Esophagus squamous epithelium (tissue), 4 donors: ENCODE results near the gene OBSL1.

Source experiments
- CTCF ChIP-seq, 6 experiments: fragments of 450-650 bp in 4 of 6; fragments of 200-600 bp in 2 of 6; sonication (generic) in 2 of 6; IDR thresholded peaks; one replicate each; pipeline ENCODE4 v1.5.1; 2016 to 2019; ENCODE audit warnings: antibody characterized with exemption in 6 of 6, mild to moderate bottlenecking in 4 of 6, moderate library complexity in 4 of 6
- POLR2A ChIP-seq, 4 donors: fragments of 450-650 bp; IDR thresholded peaks; one replicate each; pipeline ENCODE4 v1.6.1; 2017; ENCODE audit warnings: antibody characterized with exemption in 4 of 4, mild to moderate bottlenecking in 4 of 4, moderate library complexity in 3 of 4

- no peak for TF ChIP-seq POLR2A (IDR thresholded peaks at IDR 0.05)
- TF ChIP-seq CTCF (IDR thresholded peaks at IDR 0.05) = peak; percentile 21 to 85 (median 34)
These were observed 11.1 kb downstream of the OBSL1 start for GRCh38 chr2:219560037-219560892.
